Measurements from ENCODE around the gene DLD.

DLD gene

DNA sequence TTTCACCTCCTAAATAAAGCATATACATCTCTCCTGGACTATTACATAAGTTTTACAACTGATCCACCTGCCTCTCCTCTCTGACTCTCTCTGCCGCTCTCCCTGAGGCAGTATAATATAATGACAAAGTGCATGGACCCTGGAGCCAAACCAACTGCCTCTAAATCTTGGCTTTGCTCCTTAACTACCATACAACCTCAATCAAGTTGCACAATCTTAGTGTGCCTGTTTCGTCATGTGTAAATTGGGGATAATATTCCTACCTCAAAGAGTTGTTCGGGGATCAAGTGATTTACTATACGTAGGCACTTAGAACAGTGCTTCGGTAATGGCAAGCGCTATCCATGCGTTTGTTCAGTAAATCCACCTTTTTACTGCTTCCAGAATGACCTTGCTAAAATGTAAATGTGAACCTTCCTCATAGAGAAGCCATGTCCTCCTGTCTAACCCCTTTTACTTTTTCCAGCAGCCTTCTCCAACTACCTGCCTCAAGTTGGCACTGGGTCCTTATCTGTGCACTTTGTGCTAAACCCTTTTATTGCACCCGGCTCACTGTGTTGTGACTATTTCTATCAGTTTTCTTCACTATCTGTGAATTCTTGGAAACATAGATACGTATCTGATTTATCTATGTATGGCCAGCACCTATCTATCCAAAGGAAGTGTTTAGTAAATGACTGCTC, 30.6 kb upstream of the DLD start:
- TF ChIP-seq TOX (CRISPR knock-in tag; IDR thresholded peaks at IDR 0.05; ENCODE audit: borderline replicate concordance) (no peak), TCF4 (CRISPR knock-in tag; IDR thresholded peaks at IDR 0.05; ENCODE audit: borderline replicate concordance) (no peak), ISL1 (CRISPR knock-in tag; IDR thresholded peaks at IDR 0.05) (no peak), OSR1 (CRISPR knock-in tag; IDR thresholded peaks at IDR 0.05) (no peak), ZNF8 (CRISPR knock-in tag; IDR thresholded peaks at IDR 0.05) (no peak), SNAI2 (CRISPR knock-in tag; IDR thresholded peaks at IDR 0.05) (no peak), PPARA (CRISPR knock-in tag; IDR thresholded peaks at IDR 0.05; ENCODE audit: borderline replicate concordance) (no peak), ZFP3 (CRISPR knock-in tag; IDR thresholded peaks at IDR 0.05) (no peak), ZFP30 (CRISPR knock-in tag; IDR thresholded peaks at IDR 0.05) (no peak), ZNF565 (CRISPR knock-in tag; conservative IDR thresholded peaks at IDR 0.05; ENCODE audit: low read depth) (no peak), RARB (CRISPR knock-in tag; IDR thresholded peaks at IDR 0.05) (no peak)
- TF ChIP-seq, protein P1, sequence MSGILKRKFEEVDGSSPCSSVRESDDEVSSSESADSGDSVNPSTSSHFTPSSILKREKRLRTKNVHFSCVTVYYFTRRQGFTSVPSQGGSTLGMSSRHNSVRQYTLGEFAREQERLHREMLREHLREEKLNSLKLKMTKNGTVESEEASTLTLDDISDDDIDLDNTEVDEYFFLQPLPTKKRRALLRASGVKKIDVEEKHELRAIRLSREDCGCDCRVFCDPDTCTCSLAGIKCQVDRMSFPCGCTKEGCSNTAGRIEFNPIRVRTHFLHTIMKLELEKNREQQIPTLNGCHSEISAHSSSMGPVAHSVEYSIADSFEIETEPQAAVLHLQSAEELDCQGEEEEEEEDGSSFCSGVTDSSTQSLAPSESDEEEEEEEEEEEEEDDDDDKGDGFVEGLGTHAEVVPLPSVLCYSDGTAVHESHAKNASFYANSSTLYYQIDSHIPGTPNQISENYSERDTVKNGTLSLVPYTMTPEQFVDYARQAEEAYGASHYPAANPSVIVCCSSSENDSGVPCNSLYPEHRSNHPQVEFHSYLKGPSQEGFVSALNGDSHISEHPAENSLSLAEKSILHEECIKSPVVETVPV (CRISPR knock-in tag; IDR thresholded peaks at IDR 0.05): no peak
- TF ChIP-seq, protein P2, sequence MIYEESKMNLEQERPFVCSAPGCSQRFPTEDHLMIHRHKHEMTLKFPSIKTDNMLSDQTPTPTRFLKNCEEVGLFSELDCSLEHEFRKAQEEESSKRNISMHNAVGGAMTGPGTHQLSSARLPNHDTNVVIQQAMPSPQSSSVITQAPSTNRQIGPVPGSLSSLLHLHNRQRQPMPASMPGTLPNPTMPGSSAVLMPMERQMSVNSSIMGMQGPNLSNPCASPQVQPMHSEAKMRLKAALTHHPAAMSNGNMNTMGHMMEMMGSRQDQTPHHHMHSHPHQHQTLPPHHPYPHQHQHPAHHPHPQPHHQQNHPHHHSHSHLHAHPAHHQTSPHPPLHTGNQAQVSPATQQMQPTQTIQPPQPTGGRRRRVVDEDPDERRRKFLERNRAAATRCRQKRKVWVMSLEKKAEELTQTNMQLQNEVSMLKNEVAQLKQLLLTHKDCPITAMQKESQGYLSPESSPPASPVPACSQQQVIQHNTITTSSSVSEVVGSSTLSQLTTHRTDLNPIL (CRISPR knock-in tag; IDR thresholded peaks at IDR 0.05; ENCODE audit: low read depth): no peak
- ATAC-seq: no peak

DNA sequence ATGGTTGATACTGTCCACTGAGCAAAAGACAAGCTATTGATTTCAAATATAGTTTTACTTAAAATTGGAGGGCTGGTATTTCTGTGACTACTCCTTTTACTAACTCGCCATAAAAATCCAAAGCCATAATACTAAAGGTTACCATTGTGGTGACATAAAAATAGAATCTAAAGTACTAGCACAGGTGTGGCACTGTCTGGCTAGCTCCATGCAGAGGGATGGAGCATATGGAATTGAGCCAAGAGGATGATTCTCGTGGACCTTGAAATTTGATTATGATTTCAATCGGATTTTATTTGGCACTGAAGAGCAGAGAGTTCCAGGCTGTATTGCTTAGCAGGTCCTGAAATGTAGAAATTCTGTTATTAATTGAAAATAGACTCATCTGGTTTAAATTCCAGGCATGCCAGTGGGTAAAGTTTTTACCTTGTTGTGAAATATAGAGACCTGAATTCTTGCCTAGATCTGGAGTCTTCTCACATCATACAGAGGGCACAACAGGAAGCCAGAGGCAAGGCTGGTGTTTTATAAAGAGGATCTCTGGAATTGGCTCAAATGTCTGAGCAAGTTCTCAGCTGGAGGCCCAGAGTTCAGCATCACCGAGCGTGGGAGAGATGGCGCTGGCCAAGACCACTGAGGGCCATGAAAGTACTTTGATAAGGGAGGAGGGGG, 29.9 kb upstream of the DLD start:
- no peak for ATAC-seq
- TF ChIP-seq CSDC2 (CRISPR knock-in tag; IDR thresholded peaks at IDR 0.05) (no peak), SNAI2 (CRISPR knock-in tag; IDR thresholded peaks at IDR 0.05) (no peak), ISL1 (CRISPR knock-in tag; IDR thresholded peaks at IDR 0.05) (peak; percentile 60), TCF4 (CRISPR knock-in tag; IDR thresholded peaks at IDR 0.05; ENCODE audit: borderline replicate concordance) (no peak), ZNF8 (CRISPR knock-in tag; IDR thresholded peaks at IDR 0.05) (no peak)

DNA sequence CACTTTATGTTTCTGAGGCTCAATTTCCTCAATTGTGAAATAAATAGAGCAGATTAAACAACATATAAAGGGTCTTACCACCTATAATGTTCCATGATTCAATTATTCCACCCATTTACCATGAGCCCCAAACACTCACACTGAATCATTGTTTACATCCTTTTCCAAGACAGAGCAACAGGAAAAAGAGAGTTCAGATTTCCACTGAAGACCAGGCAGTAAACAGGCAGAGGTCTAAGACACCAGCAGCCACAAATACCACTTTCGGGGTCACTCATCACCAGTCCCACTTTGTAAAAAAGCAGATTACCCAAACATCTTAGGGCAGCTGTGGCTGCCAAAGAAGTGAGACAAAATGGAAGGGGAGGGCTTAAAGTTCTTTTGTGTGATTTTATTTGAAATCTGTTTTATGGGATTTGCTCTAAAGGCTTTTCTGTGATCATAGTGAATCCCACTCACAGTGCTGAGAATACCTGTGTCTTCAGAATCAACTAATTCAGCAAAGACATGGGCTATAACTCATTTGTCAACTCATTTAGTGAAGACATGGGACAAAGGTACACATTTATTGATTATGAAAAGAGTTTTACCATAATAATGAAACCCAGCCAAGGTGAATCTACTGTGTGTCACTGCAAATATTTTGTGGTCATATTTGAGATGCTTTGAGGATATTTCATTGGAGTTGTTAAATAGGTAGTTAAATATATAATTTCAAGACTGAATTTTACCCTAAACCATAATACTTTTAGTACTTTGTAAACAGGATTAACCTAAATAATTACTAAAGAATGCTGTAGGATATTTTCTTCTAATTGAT, 24.8 kb upstream of the DLD start:
- no peak for ATAC-seq
- TF ChIP-seq, protein P2 (CRISPR knock-in tag; IDR thresholded peaks at IDR 0.05; ENCODE audit: low read depth): no peak
- TF ChIP-seq RARB (CRISPR knock-in tag; IDR thresholded peaks at IDR 0.05) (no peak), TCF4 (CRISPR knock-in tag; IDR thresholded peaks at IDR 0.05; ENCODE audit: borderline replicate concordance) (no peak), CSDC2 (CRISPR knock-in tag; IDR thresholded peaks at IDR 0.05) (no peak), ZFP30 (CRISPR knock-in tag; IDR thresholded peaks at IDR 0.05) (no peak), ZNF8 (CRISPR knock-in tag; IDR thresholded peaks at IDR 0.05) (no peak), ZC3H10 (CRISPR knock-in tag; IDR thresholded peaks at IDR 0.05) (no peak), SNAI2 (CRISPR knock-in tag; IDR thresholded peaks at IDR 0.05) (no peak), ZFP3 (CRISPR knock-in tag; IDR thresholded peaks at IDR 0.05) (no peak), ARNTL (CRISPR knock-in tag; IDR thresholded peaks at IDR 0.05; ENCODE audit: borderline replicate concordance, low read depth) (no peak), BACH2 (CRISPR knock-in tag; IDR thresholded peaks at IDR 0.05; ENCODE audit: borderline replicate concordance) (no peak), GLIS3 (CRISPR knock-in tag; IDR thresholded peaks at IDR 0.05) (no peak), OSR1 (CRISPR knock-in tag; IDR thresholded peaks at IDR 0.05) (no peak), ESRRG (CRISPR knock-in tag; IDR thresholded peaks at IDR 0.05) (no peak)
- TF ChIP-seq, protein P1 (CRISPR knock-in tag; IDR thresholded peaks at IDR 0.05): no peak
- TF ChIP-seq, protein P3, sequence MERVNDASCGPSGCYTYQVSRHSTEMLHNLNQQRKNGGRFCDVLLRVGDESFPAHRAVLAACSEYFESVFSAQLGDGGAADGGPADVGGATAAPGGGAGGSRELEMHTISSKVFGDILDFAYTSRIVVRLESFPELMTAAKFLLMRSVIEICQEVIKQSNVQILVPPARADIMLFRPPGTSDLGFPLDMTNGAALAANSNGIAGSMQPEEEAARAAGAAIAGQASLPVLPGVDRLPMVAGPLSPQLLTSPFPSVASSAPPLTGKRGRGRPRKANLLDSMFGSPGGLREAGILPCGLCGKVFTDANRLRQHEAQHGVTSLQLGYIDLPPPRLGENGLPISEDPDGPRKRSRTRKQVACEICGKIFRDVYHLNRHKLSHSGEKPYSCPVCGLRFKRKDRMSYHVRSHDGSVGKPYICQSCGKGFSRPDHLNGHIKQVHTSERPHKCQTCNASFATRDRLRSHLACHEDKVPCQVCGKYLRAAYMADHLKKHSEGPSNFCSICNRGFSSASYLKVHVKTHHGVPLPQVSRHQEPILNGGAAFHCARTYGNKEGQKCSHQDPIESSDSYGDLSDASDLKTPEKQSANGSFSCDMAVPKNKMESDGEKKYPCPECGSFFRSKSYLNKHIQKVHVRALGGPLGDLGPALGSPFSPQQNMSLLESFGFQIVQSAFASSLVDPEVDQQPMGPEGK (CRISPR knock-in tag; IDR thresholded peaks at IDR 0.05; ENCODE audit: borderline replicate concordance): no peak
- TF ChIP-seq, protein P4, sequence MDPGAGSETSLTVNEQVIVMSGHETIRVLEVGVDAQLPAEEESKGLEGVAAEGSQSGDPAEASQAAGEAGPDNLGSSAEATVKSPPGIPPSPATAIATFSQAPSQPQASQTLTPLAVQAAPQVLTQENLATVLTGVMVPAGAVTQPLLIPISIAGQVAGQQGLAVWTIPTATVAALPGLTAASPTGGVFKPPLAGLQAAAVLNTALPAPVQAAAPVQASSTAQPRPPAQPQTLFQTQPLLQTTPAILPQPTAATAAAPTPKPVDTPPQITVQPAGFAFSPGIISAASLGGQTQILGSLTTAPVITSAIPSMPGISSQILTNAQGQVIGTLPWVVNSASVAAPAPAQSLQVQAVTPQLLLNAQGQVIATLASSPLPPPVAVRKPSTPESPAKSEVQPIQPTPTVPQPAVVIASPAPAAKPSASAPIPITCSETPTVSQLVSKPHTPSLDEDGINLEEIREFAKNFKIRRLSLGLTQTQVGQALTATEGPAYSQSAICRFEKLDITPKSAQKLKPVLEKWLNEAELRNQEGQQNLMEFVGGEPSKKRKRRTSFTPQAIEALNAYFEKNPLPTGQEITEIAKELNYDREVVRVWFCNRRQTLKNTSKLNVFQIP (CRISPR knock-in tag; IDR thresholded peaks at IDR 0.05; ENCODE audit: borderline replicate concordance, low read depth): no peak
